Panc1 (cell line): ENCODE data around the gene IREB2. TPM values are rescaled to one million over a fixed set of nuclear protein-coding genes. Genes with fewer than 3 reads are reported as not detected.

ENCODE experiments used
- ATAC-seq: fragments of 200-7000 bp; cut with Tn5 transposase; 2 replicates; pipeline ENCODE4 v1.9.1; 2020; ENCODE audit warnings: mild to moderate bottlenecking, moderate library complexity
- BruUV-seq: library from RNA; stranded (reverse); fragments of 400-500 nt; replicated peaks from 2 replicates; lab custom pipeline; 2021; lab: Mats Ljungman, UMichigan
- CTCF ChIA-PET: fragments of 300-600 bp; sonication (Branson Sonifier 250); formaldehyde crosslinking; loops from one replicate; lab custom pipeline; 2022; ENCODE audit warnings: antibody characterized with exemption; lab: Charles Lee
- POLR2A ChIA-PET: fragments of 300-600 bp; sonication (Branson Sonifier 250); formaldehyde crosslinking; loops from one replicate; lab custom pipeline; 2022; ENCODE audit warnings: antibody characterized with exemption; lab: Charles Lee
- DNase-seq: peaks from one replicate; pipeline ENCODE4 v3.0.0-alpha.2; 2010; ENCODE audit warnings: low read depth, low spot score
- H3K27ac ChIP-seq: 2 replicates; pipeline ENCODE4 v1.5.1; 2011; ENCODE audit warnings: mild to moderate bottlenecking, low read length, inconsistent platforms
- H3K27me3 ChIP-seq: fragments of 200-500 bp; sonication (Bioruptor generic); 2 replicates; pipeline ENCODE4 v1.6.0; 2014; ENCODE audit warnings: low read length, inconsistent platforms; ENCODE audit not compliant: control insufficient read depth, insufficient read depth
- H3K36me3 ChIP-seq: fragments of 200-500 bp; sonication (Bioruptor generic); 2 replicates; pipeline ENCODE4 v1.5.1; 2014; ENCODE audit warnings: inconsistent platforms, mild to moderate bottlenecking, low read length, moderate library complexity; ENCODE audit not compliant: control insufficient read depth, insufficient read depth
- H3K4me1 ChIP-seq: 2 replicates; pipeline ENCODE4 v1.5.1; 2011; ENCODE audit warnings: inconsistent platforms, mild to moderate bottlenecking, low read length, moderate library complexity; ENCODE audit not compliant: control insufficient read depth, insufficient read depth
- H3K4me3 ChIP-seq, 2 experiments: 2 replicates each; pipeline ENCODE4 v1.5.1; 2011 to 2012; ENCODE audit warnings: low read depth in 2 of 2, low read length in 2 of 2, mild to moderate bottlenecking in 2 of 2, inconsistent platforms in 1 of 2, moderate library complexity in 1 of 2
- H3K9me3 ChIP-seq: fragments of 200-500 bp; sonication (Bioruptor generic); 2 replicates; pipeline ENCODE4 v1.5.1; 2014; ENCODE audit warnings: low read depth, mild to moderate bottlenecking, inconsistent platforms, low read length, moderate library complexity; ENCODE audit not compliant: control insufficient read depth, insufficient read depth
- CTCF ChIP-seq: fragments of 450-650 bp; IDR thresholded peaks from 2 replicates; pipeline ENCODE4 v1.5.1; 2017; ENCODE audit warnings: mild to moderate bottlenecking
- POLR2AphosphoS5 ChIP-seq: IDR thresholded peaks from 2 replicates; pipeline ENCODE4 v1.6.1; 2012; ENCODE audit warnings: mild to moderate bottlenecking, low read depth, low read length, moderate library complexity
- REST ChIP-seq, 2 experiments: IDR thresholded peaks; 2 replicates each; pipeline ENCODE4 v1.6.1; 2011 to 2012; ENCODE audit warnings: low read depth in 2 of 2, control low read depth in 1 of 2, low read length in 1 of 2, mild to moderate bottlenecking in 1 of 2, moderate library complexity in 1 of 2; ENCODE audit not compliant: insufficient read depth in 1 of 2
- SIN3A ChIP-seq: IDR thresholded peaks from 2 replicates; pipeline ENCODE4 v1.6.1; 2012; ENCODE audit warnings: low read depth, mild to moderate bottlenecking, low read length, moderate library complexity, borderline replicate concordance; ENCODE audit not compliant: insufficient read depth
- TCF7L2 ChIP-seq: IDR thresholded peaks from 2 replicates; pipeline ENCODE4 v1.6.1; 2011; ENCODE audit warnings: mild to moderate bottlenecking, low read depth, low read length, inconsistent platforms
- in situ Hi-C: cut with HindIII; loops from 2 replicates; pipeline ENCODE4 v1.10.0; 2016; ENCODE audit warnings: low sequenced_read_pairs, low pct_unique_long_range_greater_than_20kb
- intact Hi-C: fragments of 100-400 bp; cut with micrococcal nuclease; formaldehyde crosslinking; loops from one replicate; pipeline ENCODE4 v1.10.0; 2022; ENCODE audit not compliant: unreplicated experiment
- total RNA-seq: library from RNA; stranded (reverse); gene quantifications from one replicate; pipeline ENCODE4 v1.2.1, GENCODE V29; 2021; ENCODE audit not compliant: unreplicated experiment

Gene IREB2
- total RNA-seq, 1 experiment from 2014 or later, result 71.7 TPM

GRCh38 chr15:78550194-78550593 lies 112.2 kb downstream of the IREB2 start:
- no TSS peak for BruUV-seq
- peaks cover 3% of the 10 kb centered on the region; the same call in 1 of the 2 replicates for H3K4me1 ChIP-seq
- intact Hi-C loops (no loop called here), in situ Hi-C loops (no loop called here)
- ChIA-PET CTCF (no interaction called here), POLR2A (interaction anchor here (1.1 to 1.5 kb wide), 2 partner anchors 9 to 15 kb away, joined by 3 read pairs; partner anchors contain the start of gene CHRNA5)
- ATAC-seq, result no peak
- no peaks in the 10 kb centered on the region for H3K9me3 ChIP-seq
- peaks cover 34% of the 10 kb centered on the region for H3K36me3 ChIP-seq
- no peak overlapping the region for H3K27ac ChIP-seq
- no peaks in the 10 kb centered on the region for H3K27me3 ChIP-seq
- DNase-seq, result no peak
- TF ChIP-seq CTCF, result no peak
- TF ChIP-seq REST (IDR thresholded peaks at IDR 0.05; ENCODE audit: insufficient read depth in 1 of 2, low read depth in 2 of 2, low read length in 1 of 2), result no peak
- no peak for TF ChIP-seq TCF7L2
- no peak for TF ChIP-seq SIN3A
- TF ChIP-seq POLR2AphosphoS5, result no peak
- H3K4me3 ChIP-seq, result no peak overlapping the region

GRCh38 chr15:78550815-78551214 lies 112.8 kb downstream of the IREB2 start:
- H3K4me1 ChIP-seq, result peaks cover 3% of the 10 kb centered on the region; the same call in 1 of the 2 replicates
- no peak for ATAC-seq
- H3K4me3 ChIP-seq, result no peak overlapping the region
- peaks cover 27% of the 10 kb centered on the region for H3K36me3 ChIP-seq
- no TSS peak for BruUV-seq
- no peak for DNase-seq
- ChIA-PET CTCF (no interaction called here), POLR2A (interaction anchor here (1.5 kb wide), 1 partner anchor 14 kb away, joined by 3 read pairs; the partner anchor contains the start of gene CHRNA5)
- in situ Hi-C loops, result no loop called here
- intact Hi-C loops, result no loop called here
- H3K27ac ChIP-seq, result no peak overlapping the region
- H3K27me3 ChIP-seq, result no peaks in the 10 kb centered on the region
- TF ChIP-seq POLR2AphosphoS5 (0 out of 2 replicates have a peak, but pooled peaks have one; percentile 52), TCF7L2 (no peak), CTCF (no peak)
- H3K9me3 ChIP-seq, result no peaks in the 10 kb centered on the region

Other genes starting within 250 kb of the IREB2 start
- gene ACSBG1, start 203.7 kb upstream of the IREB2 start, total RNA-seq, result 0.31 TPM
- gene DNAJA4, start 173.7 kb upstream of the IREB2 start, total RNA-seq, result 11.1 TPM
- 66.3 TPM for gene SKIC8, start 138.6 kb upstream of the IREB2 start, total RNA-seq
- gene CRABP1, start 97.9 kb upstream of the IREB2 start, total RNA-seq, result 6.7 TPM
- 19.8 TPM for gene HYKK, start 69.4 kb downstream of the IREB2 start, total RNA-seq
- 303 TPM for gene PSMA4, start 102.2 kb downstream of the IREB2 start, total RNA-seq
- gene CHRNA5, start 127.3 kb downstream of the IREB2 start, total RNA-seq, result 52.4 TPM
- gene CHRNA3, start 182.8 kb downstream of the IREB2 start, total RNA-seq, result 0.31 TPM
- not detected for gene CHRNB4, start 203.0 kb downstream of the IREB2 start, total RNA-seq